Medulla oblongata (tissue), 1 donor: Measurements from ENCODE around the gene TECPR2.
"Not testable (repeated sequence)": the region's sequence is repeated elsewhere in the genome, so short reads cannot be mapped to it uniquely, and the experiment has no call there.

Experiments
- DNase-seq: peaks from one replicate; pipeline ENCODE4 v3.0.0-alpha.2; 2015; ENCODE audit errors: extremely low spot score

The TECPR2 gene

DNA sequence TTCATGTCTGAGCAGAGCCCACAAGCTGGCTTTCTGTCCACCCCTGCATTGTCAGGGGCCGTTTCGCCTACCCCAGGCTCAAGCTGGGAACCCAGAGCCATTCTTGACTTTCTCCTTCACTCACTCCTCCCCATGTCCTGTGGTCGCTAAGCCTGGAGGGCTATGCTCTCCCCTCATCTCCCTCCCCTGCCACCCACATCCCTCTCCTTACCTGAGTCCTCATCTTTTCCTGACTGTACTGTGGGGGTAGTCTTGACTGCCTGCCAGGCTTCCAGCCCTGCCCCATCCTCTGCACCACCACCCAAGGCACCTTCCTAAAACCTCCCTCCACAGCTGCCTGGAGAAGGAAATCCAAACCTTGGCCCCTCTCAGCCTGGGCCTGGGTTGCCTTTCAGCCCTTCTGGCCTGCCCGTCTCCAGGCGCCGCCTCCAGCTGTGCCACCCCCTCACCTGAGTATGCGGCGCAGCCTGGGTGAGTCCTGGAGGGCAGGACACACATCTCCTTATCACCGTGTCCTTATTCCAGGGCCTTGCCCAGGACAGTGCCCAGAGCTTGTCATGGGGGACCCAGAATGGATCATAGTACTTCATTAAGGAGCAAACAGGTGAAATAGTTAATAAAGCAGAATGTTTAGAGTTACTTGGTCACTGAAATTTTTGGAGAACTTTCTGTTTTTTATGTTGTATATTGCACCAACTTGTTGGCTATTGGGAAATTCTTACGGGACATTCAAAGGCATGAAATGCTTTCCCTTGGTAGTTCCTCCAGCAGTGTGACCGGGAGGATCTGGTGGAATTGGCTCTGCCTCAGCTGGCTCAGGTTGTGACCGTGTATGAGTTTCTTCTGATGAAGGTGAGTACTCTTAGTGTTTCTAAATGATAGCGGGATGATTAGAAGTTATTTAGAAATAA lies 28.7 kb upstream of the TECPR2 start:
- no peak for DNase-seq

DNA sequence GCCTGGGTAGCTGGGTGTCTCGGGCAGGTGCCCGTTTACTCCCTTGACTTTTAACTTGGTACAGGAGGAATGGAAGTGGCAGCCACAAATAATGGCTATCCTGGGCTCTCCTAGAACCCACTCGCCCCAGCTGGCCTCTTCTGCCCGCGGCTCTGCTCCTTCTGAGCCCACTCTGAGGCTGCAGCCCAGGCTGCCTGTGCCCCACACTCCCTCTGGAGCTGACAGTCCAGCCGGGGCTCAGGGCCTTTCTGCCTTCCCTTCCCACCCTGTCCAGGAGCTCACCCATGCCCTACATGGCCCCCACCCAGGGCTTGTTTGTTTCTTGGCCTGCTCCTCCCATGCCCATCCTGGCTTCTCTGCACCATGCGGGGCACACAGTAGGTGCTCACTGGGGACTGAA lies 27.6 kb upstream of the TECPR2 start:
- no peak for DNase-seq

DNA sequence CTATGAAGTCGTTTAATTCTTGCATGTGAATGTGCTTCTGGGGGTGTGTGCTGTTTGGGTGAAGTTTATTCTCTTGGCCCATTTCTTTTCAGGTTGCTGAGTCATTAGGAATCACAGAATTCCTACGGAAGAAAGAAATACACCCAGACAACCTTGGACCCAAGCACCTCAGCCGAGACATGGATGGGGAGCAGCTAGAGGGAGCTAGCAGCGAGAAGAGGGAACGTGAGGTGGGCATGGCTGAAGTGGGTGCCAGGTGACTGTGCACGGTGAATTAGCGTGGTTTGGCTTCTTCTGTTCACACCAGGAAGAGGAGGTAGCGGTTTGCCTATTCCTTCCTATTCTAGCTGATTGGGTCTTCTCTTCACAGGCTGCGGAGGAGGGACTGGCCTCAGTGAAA lies 24.0 kb upstream of the TECPR2 start:
- DNase-seq, result no peak

DNA sequence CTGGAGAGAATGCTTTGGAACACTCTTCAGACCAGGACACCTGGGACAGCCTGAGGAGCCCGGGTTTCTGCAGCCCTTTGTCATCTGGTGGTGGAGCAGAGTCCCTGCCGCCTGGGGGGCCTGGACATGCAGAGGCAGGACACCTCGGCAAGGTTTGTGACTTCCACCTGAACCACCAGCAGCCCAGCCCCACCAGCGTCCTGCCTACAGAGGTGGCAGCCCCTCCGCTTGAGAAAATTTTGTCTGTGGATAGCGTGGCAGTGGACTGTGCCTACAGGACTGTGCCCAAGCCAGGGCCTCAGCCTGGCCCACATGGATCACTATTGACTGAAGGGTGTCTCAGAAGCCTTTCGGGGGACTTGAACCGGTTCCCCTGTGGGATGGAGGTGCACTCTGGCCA lies 21.2 kb upstream of the TECPR2 start:
- no peak for DNase-seq

DNA sequence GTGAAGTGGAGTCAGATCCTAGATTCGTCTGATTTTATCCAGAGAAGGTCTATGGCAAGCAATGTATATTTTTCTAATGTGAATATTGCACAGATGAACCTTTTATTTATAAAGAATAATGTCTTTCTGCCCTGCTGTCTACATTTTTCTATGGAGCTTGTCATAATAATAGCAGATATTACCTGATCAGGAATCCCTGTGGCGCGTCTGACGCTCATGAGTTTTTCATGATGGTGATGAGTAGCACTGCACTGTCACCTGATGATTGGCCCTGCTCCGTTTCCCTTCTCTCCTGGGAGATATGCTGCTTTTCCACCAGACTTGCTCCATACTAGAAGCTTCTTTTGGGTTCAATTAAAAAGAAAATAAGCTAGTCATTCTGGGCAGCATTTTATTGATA lies 20.5 kb upstream of the TECPR2 start:
- no peak for DNase-seq

DNA sequence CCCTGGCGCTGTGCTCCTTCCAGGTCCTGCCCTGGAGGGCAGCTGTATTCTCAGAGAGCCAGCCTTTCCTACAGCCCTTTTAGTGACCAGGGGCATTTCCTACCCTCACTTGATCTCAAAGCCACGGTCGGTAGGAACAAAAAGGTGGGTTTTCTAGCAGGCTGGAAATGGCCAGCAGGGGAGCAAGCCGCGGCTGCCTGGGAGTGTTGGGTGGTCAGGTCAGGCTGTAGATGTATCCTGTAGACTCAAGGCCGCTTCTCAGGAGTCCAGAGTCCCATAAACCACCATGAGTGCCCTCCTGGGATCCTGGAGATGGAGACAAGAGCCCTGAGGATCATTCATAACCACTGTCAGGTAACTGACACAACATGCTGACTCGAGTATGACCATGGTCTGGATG lies 18.7 kb upstream of the TECPR2 start:
- DNase-seq, result no peak

DNA sequence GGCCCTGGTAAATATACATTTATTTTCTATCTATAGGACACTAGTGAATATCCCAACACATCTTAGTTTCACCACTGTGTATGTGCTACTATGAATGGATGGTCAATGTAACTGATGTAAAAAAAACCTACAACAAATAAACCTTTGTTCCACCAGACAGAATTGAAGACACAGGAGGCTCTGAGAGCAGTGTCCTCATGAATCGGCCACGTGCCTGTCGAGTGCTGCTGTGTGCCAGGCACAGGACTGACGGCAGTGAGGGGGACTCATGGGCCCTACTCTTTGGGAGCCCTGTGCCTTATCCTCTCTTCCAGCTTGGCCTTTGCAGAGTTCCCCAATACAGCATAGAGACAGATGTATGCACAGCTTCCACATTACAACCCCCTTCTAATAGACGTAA lies 18.3 kb upstream of the TECPR2 start:
- peak; percentile 93 for DNase-seq

DNA sequence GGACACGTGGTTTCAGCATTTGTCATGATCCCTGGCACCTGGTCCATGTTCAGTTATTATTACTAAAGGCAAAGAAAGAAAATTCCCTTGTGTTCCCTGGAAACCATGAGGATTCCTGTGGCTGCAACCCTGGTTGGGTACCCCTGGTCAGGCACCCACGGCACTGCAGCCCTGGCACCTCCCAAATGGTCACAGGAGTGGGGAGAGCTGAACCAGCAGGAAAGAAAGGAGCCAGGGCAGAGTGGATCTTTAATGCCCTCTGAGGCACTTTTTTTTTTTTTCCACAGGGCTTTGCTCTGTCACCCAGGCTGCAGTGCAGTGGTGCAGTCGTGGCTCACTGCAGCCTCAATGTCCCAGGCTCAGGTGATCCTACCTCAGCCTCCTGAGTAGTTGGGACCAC lies 17.5 kb upstream of the TECPR2 start:
- DNase-seq, result no peak

DNA sequence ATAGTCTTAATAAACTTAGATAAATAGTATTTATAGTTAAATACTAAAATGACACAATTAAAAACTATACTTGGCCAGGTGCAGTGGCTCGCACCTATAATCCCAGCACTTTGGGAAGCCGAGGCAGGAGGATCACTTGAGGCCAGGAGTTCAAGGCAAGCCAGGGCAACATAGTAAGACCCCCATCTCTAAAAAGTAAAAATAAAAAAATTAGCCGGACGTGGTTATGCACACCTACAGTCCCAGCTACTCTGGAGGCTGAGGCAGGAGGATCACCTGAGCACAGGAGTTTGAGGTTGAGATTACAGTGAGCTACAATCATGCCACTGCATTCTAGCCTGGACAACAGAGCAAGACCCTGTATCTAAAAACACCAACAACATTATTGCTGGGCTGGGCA lies 16.1 kb upstream of the TECPR2 start:
- no peak for DNase-seq

DNA sequence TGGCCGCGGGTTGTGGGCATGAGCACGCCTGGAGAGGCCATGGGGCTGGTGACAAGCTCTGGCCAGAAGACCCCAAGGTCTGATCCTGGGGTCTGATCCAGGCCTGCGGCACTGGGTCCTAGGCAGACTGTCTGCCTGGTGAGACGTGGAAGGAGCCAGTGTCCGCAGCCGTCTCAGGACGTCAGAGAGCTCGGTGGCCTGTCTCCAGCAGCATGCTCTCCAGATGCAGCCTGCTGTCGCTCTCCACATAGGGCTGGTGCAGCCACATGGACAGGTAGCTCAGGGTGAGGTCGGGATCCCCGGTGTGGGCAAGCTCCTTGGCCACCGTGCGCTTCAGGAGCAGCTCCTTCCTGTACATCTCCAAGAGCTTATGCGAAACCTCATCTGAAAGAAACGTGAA lies 14.4 kb upstream of the TECPR2 start:
- DNase-seq, result no peak

DNA sequence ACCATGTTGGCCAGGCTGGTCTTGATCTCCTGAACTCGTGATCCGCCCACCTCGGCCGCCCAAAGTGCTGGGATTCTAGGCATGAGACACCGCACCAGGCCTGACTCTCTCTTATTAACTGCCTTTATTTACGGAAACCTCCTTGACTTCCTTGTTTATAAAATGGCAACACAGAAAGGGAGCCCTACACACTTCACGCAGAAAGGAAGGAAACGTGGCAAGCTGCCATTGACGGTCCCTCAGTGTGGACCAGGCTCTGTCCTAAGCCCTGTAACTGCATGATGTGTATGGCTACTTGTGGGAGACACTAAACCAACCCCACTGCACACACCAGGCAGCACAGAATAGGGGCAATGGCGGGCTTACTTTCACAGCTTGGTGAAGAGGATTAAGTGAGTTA lies 11.7 kb upstream of the TECPR2 start:
- DNase-seq, result no peak

DNA sequence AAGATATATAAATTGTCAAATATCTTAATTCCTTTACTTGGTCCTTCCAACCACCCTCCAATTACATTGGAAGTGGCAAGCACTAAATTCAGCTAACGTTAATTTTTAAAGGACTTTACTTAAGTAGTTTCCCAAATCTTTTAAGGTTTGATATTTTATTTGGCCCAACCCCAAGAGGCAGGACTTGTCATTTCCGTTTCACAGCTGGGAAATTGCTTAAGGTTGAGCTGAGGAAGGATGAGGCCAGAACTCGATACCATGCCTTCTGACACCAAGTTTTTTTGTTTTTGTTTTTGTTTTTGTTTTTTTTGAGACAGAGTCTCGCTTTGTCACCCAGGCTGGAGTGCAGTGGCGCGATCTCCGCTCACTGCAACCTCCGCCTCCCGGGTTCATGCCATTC lies 11.1 kb upstream of the TECPR2 start:
- not testable (repeated sequence) for DNase-seq

DNA sequence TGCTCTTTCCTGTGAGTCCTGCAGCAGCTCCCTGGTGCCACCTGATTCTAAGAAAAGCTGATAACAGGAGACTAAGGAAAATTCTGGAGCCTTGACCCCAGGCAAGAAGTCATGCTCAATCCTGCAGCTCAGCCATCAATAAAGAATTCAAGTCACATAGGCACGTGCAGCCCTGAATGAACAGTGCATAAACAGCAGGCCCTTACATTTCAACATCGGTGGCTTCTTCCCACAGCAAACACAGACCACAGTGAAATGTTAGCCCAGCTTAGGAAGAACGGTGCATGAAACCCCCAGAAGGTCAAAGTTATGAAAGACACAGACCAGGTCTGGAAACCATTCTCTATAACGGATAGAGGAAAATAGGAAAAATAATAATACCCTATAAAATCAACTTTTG lies 10.5 kb upstream of the TECPR2 start:
- DNase-seq, result peak; percentile 41

DNA sequence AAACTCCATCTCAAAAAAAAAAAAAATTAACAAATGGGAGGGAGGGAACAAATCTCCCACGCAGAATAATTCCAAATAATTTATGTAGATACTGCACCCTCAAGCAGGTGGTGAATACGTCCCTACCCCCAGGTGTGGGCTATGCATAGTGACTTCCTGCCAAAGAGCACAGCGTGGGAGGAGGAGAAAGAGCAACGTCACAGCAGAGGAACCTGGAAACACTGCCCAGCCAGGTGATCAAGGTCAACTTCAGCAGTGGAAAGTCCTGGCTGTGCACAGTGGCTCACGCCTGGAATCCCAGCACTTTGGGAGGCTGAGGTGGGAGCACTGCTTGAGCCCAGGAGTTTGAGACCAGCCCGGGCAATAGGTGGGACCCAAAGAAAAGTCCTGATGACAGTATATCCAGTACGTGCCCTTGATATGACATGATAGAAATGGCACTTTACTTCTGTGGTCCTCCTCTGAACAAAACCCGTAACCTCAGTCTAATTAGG lies 9.6 kb upstream of the TECPR2 start:
- no peak for DNase-seq

DNA sequence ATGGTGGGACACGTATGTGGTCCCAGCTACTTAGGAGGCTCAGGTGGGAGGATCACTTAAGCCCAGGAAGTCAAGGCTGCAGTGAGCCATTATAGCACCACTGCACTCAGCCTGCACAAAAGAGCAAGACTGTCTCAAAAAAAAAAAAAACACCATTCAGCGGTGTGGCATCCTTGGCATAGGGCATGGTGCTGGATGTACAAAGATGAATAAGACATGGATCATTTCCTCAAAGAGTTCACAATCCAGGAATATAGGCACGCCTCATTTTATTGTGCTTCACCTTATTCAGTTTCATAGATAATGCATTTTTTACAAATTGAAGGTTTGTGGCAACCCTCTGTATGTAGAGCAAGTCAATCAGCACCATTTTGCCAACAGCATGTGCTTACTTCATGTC lies 6.5 kb upstream of the TECPR2 start:
- DNase-seq, result no peak

DNA sequence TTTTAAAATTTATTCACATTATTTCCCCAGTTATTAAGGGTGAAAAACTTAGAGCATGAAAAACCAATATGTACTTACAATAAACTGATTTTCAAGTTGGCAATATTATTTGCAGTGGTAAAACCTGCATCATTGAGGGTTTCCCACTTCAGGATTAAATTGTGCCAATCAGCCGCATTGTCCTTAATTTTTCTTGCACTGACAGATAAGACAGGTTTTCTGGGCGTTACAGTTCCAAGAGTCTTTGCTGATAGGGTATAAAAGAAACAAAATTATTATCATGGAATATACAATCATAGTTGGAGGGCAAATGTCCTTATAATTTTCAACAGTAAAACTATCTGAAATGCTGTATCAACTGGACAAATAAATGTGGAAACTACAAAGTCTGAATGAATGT lies 3.4 kb upstream of the TECPR2 start:
- DNase-seq, result no peak

DNA sequence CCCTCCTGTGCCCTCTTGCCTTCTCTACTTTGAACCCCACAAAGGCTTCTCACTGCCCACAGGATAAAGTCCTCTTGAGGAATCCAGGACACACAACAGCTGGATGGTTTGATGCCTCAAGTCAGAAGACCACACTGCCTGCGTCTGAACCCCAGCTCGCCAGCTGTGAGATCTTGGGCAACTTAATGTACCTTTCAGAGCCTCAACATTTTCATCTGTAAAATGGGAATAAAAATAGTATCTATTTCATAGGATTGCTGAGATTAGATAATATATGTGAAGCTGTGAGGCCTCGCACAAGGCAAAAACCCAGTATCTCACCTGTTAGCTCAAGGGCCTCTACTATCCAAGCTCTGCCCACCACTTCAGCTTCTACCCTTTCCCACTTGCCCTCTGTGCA lies 2.4 kb upstream of the TECPR2 start:
- DNase-seq, result no peak

DNA sequence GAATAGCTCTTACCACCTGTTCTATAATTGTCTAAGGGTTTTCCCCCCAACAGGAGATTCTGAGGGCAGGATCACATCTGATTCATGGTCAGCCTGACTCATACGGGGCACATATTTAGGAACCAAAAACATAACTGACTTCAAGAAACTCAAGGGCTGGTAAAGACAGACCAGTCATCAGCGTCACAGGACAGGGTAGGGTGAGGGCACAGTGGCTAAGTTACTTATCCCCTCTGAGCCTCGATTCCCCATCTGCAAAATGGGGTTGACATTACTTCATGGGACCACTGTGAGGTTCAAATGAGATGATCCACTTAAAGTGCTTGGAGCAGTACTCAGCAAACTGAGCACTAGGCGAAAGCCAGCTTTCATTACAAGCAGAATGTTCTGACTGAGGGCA lies 657 bp upstream of the TECPR2 start:
- DNase-seq, result no peak

DNA sequence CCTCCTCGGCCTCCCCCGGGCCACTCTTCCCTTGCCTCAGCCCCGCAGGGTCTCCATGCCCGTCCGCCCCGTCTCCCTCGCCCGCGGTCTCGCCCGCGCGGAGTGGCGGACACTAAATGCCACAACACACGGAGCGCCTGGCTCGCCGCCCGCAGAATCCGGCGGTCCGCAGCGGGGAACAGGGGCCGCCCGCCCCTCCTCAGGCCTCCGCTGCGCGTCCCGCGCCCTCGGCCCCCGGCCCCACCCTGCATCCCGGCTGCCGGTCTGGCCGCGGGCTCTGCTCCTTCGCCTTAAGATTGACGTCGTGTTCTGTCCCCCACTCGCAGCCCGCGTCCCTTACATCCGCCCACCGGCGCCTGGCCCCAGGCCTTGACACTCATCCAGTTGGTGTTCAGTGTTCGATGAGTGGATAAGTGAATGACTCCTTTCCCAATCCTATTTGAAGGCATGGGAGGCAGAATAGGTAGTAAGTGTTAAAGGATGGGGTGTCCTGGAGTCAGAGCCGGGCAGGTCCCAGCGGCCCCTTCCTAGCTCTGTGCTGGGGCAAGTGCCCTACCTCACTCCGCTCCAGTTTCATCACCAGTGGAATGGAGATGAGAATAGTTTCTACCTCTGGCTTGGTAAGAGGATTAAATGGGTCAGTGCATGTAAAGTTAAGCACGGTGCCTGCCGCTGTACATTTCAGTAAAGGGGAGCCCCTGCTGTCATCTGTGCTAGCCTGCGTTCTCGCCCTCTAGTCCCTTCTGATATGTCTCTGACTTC lies 622 bp downstream of the TECPR2 start:
- peak; percentile 45 for DNase-seq

DNA sequence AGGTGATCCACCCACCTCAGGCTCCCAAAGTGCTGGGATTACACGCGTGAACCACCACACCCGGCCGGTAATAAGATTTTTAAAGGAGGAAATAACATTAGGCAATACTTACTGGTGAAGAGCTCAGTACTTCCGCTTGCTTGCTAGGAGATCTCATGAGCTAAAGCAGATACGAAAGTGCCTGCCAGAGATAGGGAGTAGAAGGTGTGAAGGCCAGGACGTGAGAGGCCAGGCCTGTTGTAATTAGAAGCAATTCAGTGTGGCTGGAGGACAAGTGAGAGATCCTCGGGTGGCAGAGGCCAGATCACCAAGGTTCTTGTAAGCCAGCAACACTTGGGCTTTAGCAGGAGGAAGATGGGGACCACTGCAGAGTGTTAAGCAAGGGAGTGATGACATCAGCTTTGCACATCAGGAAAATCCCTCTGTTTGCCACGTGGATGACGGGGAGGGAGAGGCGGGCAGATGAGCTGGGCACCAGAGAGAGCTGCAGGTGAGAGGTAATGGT lies 7.6 kb downstream of the TECPR2 start:
- peak; percentile 62 for DNase-seq

DNA sequence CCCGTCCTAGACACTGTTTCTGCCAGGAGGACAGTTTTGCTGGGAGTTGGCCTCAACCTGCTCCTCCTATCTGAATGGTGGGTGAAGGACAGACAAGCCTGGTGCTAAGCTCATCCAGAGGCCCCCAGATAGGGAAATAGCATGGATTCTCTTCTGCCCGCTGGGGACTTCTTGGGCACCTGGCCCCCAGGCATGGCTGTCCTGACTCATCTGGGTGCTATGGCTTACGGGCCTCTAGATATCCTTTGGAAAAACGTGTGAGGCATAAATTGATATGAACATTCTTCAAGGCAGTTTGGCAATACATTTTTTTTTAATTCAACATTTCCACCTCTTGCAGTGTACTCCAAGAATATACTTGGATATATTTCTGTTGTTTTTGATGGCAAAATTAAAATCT lies 8.6 kb downstream of the TECPR2 start:
- no peak for DNase-seq

DNA sequence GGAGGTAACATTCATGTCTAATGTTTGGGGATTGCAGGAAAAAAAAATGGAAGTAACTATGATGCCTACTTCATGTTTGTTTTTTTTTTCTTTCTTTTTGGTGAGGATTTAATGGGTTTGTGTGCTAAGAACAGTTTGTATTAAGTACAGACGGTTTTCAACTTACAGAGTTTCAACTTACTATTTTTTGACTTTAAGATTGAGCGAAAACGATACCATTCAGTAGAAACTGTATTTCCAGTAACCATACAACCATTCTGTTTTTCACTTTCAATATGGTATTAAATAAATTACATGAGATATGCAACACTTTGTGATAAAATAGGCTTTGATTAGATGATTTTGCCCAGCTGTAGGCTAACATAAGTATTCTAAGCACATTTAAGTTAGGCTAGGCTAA lies 10.4 kb downstream of the TECPR2 start:
- no peak for DNase-seq

DNA sequence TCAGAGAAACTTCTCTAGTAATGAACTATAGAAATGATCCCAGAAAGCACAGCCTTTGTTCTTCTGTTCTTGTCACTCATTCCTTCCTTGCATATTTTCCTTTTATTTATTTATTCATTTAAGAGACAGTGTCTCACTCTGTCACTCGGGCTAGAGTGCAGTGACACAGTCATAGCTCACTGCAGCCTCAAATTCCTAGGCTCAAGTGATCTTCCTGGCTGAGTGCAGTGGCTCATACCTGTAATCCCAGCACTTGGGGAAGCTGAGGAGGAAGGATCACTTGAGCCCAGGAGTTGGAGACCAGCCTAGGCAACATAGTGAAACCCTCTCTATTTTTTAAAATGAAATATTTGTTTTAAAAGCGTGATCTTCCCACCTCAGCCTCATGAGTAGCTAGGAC lies 11.5 kb downstream of the TECPR2 start:
- DNase-seq, result no peak
